Stimulated activated naive CD4-positive, alpha-beta T cell treated with Interleukin-2 at 50 U/mL for 16 hours (primary cell): Measurements from ENCODE around the gene NFATC1.

ENCODE experiments used
- DNase-seq: peaks from one replicate; lab custom pipeline; 2025; lab: John Stamatoyannopoulos, UW

Gene NFATC1

GRCh38 chr18:79405019-79405780, 9.5 kb downstream of the NFATC1 start:
- DNase-seq: peak; percentile 66

DNA sequence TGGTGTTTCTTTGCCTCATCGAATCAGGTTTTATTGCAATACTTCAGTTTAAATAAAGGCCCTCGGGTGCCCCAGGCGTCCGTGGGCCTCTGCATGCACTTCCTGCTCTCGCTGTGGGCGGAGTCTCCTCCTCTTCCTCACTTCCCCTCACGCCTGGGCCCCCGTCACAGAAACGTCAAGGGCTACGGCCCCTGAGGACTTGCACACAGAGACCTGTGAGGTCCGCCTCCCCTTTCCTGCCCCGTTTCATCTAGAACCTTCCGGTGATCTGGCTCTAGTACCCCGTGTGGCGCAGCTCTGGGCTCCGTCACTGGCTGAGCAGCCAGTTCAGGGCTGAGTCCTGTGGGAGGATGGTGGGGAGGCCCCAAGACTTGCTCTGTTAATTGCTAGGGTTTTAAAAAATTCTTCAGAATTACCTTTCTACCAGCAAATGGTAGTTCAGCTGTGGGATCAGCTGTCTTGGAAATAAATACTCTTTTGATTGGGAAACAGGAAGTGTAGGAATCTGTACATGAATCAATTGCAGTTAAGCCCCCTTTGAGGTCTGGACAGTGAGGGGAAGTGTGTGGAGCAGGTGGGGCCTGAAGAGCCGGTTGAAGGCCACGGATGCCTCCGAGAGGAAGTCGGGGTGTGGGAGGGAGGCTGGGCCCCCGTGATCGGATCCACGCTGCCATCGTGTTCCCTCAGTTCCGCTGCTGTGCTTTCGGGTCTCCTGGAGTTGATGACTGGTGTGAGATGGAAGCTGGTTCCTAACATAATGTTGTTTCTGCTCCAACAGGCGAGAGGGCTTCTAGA, 10.2 kb downstream of the NFATC1 start:
- peak; percentile 81 for DNase-seq

GRCh38 chr18:79406708-79407107, 11.0 kb downstream of the NFATC1 start:
- no peak for DNase-seq

DNA sequence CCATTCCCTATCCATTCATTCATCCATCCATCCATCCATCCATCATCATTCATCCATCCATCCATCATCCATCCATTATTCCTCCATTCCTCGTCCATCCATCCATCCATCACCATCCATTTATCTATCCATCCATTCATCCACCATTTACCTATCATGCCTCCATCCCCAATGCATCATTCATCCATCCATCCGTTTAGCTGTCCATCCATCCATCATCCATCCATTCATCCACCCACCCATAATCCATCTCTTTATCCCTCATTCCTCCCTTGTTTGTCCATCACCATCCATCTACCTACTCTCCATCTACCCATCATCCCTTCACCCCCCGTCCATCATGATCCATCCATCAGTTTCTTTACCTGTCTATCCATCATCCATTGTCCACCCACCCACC, 13.6 kb downstream of the NFATC1 start:
- no peak for DNase-seq

GRCh38 chr18:79410171-79410641, 14.5 kb downstream of the NFATC1 start:
- no peak for DNase-seq

- DNase-seq: no peak
Observed at GRCh38 chr18:79410731-79411613, 15.2 kb downstream of the NFATC1 start.

DNA sequence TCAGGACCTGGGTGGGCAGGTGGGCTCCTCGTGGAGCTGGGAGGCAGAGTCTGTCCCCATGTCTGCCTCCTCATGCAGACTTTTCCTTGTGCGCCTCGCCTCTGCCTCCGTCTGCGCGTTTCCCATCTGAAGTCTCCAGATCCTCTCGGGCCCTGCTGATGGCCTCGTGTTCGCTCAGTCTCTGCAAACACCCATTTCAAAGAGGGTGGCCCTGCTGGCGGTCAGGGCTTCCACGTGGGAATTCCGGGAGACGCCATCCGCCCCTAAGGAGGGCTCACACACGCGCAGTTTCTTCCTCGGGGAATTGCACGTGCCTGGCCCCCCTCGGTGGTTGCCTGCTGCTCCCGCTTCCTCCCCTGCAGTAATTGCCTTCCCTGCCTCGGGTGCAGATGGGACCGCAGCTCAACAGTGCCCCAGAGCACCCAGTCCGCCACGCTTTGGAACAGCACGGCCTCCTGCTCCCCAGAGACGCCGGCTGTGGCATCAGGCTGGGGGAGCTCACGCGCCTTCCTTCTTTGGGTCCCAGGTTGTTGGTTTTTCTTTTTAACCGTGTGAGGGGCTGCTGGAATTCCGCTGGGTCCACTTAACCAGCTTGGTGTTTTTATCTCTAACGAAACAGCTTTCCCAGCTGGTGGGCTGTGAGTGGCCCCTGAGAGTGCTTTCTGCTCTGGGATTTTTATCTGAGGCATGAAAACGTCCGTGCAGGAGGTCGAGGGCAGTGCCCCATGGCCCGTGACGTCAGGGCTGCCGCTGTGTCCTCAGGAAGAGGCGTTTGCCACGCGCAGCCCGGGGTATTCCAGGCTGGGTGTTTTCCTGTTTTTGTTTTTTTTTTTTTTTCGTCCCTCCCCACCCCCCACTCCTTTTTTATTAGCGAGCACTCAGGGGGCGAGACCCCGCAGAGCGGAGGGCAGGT, 16.1 kb downstream of the NFATC1 start:
- no peak for DNase-seq

DNA sequence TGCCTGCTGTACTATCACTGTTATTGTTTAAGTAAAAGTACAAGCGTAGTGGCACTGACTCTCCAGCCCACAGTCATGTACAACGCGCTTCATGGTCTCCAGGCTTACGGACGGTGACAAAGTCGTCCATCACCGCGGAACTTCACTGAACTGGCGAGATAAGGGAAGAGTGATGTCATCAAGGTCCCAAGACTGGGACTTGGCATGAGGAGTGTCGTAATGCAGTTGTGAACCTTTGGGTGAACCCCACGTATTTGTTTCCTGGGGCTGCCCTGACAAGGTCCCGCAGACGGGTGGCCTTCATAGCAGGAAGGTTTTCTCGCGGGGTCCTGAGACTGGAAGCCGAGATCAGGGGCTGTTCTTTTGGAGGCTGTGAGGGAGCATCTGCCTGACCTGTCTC, 17.3 kb downstream of the NFATC1 start:
- no peak for DNase-seq

- DNase-seq: no peak
Observed at GRCh38 chr18:79413426-79413825, 17.7 kb downstream of the NFATC1 start.

GRCh38 chr18:79413901-79414300, 18.2 kb downstream of the NFATC1 start:
- no peak for DNase-seq

DNA sequence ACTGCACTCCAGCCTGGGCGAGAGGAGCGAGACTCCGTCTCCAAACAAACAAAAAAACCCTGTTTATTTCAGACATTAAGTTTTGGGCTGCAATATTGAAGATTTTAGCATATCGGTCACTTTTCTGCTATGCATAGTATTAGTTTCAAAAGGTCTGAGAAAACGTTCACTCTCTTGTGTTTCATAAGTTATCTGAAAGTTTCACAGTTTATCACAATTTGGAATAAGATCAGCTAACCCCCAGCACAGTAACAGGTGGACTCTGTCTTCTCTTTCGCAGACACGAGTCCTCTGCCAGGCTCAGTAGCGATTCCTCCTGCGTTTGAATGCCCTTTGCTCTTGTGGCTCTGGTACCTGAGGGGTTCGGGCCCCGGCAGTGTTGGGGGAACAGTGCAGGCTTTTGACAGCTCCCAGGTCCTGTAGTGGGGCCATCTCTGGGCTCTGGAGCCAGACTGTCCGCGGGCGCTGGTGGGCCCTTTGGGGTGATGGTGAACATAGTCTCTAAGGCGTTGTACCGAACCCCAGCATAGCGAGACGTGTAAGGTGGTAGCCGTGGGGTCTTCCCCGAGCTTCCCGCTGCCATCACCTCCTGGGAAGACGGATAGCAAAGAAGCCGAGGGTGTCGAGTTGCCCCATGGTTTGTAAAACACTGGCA, 20.4 kb downstream of the NFATC1 start:
- no peak for DNase-seq

- no peak for DNase-seq
Observed at GRCh38 chr18:79416677-79417052, 20.9 kb downstream of the NFATC1 start.

DNA sequence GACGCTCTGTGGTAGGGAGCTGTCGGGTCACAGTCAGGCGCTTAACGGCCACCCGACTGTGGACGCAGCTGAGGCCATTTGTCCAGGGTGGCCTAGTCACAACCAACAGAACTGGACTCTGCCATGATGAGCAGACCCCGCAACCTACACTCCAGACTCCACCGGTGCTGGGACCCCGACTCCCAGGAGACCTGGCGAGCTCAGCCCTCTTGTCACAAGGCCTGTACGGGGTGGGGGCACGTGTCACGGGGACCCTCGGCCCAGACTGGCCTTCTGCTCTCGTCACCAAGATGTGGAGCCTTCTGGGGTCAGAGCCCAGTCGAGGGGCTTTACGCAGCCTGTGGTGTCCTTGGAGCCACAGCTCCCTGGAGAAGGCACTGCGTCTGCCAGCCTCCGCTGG, 22.5 kb downstream of the NFATC1 start:
- no peak for DNase-seq

DNA sequence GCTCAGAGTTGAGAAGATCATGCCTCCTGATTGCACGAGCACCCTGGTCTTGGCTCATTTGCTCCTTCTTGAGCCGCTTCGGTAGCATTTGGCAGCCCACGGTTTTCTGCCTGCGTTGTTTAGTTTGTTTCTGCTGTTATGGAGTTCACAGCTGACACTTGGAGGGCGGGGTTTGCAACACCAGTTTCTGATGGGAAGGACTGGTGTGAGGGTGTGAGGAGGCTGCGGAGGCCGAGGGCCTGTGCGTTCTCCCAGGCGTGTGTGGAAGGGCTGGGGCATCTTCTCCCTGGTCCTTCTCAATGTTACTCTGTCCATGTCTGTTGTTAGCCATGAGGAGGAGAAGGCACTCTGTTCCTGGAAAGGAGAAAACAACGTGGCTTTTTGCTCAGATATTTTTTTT, 22.9 kb downstream of the NFATC1 start:
- DNase-seq: no peak

GRCh38 chr18:79420033-79420745, 24.5 kb downstream of the NFATC1 start:
- DNase-seq: no peak

DNA sequence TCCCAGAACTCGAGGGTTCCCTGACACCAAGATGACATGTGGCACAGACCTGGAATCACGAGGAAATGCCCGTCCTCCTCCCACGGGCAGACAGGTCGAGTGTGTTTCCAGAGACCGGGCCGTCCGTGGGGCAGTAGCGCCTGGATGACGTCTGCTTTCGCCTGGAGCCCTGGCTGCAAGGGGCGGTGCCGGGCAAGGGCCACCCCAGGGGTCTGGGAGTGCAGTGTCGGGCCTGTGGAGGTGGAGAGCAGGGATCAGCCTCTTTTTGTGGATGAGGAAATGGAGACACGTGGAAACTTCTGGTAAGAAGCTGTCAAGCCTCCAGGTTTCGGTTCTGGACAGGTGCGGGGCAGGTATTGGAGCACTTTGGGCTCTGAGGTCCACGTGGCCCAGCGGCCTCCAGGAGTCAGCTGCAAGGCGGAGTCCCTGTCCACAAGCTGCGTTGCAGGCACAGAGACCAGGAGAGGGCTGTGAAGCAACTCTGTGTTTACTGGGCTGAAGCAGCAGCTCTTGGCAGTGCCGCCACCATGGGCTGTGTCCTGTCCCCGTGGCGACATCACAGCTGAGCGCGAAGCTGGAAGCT, 25.6 kb downstream of the NFATC1 start:
- no peak for DNase-seq

- DNase-seq: no peak
Observed at GRCh38 chr18:79422022-79422782, 26.5 kb downstream of the NFATC1 start.

DNA sequence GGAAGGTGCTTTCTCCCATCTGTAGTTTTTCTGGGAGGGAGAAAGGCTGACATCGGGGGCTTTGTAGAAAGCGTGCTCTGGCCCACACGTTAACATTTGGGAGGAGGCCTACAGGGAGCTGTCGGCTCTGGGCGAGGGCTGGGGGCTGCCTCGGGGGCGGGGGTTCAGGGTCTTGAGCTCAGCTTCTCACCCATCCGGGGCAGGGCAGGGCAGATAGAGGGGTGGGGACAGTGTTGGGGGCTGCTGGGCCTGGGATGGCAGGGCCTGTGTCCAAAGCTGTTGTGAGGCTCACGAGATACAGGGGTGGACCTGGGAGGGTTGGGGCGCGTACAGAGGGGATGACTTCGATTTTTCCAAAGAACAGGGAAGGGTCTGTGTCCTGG, 27.0 kb downstream of the NFATC1 start:
- DNase-seq: no peak
